SK-N-MC (cell line): ENCODE results near the gene CYB5A.

Source experiments
- EZH2 ChIP-seq: fragments of 200-600 bp; sonication (generic); IDR thresholded peaks from one replicate; pipeline ENCODE4 v1.6.1; 2017; ENCODE audit warnings: antibody characterized with exemption
- FOXP2 ChIP-seq: optimal IDR thresholded peaks from 2 replicates; pipeline ENCODE3; 2011; ENCODE audit warnings: mild to moderate bottlenecking, moderate library complexity; ENCODE audit not compliant: insufficient read depth; ENCODE audit errors: extremely low read length, control extremely low read depth
- POLR2AphosphoS5 ChIP-seq: IDR thresholded peaks from 2 replicates; pipeline ENCODE4 v1.6.1; 2012; ENCODE audit warnings: mild to moderate bottlenecking, low read depth, low read length, borderline replicate concordance

DNA sequence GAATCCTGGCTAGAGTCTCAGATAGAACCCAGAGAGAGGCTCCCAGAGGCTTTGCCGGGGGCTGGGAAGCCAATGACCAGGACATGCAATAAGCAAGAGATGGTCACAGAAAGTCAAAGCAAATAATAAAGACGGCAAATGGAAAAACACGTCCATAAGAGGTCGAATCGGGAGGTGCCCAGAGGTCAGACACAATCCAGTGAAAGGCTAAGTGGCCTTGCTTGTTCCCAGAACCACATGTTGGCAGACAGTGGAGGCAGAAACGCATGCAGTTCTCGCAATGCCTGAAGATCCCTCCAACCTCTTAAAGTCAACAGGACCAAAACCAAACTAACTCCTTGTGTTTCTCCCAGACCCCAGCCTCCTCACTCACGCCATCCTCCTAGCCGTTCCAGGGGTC is 3.0 kb downstream of the CYB5A start:
- TF ChIP-seq POLR2AphosphoS5 (no peak), FOXP2 (no peak), EZH2 (no peak)
